Middle frontal gyrus (tissue), 1 donor: ENCODE results near the gene PRAC2.

Experiments
- DNase-seq: peaks from one replicate; pipeline ENCODE4 v3.0.0-alpha.2; 2015; ENCODE audit warnings: low spot score; ENCODE audit errors: extremely low spot score

Gene PRAC2

DNA sequence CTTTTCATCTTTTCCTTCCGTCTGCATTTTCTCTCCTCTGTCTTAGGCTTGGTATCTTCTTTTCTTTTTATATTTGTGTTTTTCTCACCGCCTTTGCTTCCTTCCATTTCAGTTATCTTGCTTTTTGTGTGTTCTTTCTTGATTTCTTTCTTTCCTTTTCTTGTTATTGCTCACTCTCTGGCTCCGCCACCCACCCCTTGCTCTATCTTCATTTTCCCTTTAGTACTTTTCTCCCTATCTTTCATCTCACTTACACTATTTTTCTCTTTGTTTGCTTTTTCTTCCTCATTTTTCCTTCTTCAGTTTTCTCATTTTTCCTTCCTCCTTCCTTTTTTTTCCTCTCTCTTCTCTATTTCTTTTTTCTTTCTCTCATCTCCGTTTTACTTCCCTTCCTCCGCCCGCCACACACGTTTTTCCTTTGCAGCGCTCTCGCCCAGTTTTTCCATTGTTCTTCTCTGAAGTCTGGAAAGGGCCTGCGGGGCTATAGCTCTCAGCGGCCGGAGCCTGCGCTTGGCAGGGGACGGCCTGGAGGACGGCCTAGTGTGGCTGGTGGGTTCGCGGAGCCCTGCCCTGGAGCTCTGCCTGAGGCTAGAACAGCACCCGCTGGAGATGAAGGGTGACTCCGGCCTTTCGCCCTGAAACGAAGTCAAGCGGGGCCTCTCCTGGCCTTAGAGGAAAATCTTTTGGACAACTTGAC, 10.8 kb downstream of the PRAC2 start:
- DNase-seq, result no peak

DNA sequence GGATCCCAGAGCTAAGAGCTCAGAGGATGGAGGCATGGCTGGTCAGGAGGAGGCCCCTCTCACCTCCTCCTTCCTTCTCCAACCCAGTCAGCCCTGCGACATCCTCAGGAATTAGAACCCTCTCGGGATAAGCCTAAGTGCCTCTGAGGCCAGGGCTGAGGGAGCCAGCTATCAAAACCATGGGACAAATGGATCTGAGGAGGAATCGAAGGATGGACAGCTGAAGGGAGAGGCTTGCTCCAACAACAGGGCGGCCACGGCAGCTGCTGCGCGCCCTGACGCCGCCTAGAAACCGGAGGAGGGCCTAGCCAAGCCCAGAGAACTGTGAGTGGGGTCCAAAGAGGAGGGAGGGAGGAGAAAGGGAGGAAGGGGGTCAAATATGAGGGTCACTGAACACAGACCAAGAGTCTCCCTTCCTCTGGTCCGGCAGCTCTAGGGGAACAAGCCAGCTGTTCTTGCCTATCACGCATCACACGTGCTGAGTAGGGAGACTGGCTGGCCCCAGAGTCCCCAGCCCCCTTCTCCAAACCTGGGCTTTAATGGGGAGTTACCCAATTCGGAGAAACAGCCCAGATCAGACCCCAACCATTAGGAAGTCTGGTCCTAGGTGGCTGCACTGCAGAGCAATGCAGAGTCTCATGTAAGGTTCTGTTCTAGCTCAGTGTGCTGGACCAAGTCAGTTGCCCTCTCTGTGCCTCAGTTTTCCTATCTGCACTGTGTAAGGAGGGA, 11.5 kb downstream of the PRAC2 start:
- DNase-seq, result no peak

DNA sequence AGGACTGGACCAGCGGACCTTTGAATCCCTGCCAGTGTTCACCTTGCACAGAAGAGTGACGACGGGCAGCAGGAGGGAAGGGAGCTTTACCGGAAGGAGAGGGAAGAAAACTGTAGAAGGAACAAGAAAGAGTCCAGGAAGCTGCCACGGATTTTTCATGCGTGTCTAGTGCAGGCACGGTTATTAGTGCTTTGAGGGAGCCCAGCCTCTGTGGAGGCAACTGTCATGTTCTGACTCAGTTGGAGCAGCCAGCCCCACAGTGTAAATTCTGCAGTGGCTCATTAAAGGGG, 12.0 kb downstream of the PRAC2 start:
- DNase-seq, result no peak

DNA sequence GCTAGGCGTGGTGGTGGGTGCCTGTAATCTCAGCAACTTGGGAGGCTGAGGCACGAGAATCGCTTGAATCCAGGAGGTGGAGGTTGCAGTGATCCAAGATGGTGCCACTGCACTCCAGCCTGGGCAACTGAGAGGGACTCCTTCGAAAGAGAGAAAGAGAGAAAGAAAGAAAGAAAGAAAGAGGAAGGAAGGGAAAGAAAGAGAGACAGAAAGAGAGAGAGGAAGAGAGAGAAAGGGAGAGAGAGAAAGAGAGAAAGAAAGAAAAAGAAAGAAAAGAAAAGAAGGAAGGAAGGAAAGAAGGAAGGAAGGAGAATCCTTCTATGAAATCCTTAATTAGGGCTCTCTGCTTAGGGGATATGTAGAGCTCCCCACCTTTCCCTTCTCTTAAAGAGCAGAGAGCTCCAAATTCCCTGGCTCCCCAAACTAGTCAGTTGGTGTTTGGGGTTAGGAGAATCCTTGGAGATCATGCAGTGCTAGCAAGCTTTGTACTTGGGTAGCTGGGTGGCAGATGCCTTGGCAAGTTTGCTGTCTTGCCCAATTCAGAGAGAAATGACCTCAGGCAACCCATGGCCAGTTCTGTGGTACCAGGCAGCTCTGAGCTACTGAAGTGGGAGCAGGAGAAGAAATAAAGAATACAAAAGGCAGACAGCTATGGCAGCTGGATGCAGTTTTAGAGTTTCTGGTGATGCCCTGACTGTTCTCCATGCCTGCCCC, 14.5 kb downstream of the PRAC2 start:
- DNase-seq, result no peak

DNA sequence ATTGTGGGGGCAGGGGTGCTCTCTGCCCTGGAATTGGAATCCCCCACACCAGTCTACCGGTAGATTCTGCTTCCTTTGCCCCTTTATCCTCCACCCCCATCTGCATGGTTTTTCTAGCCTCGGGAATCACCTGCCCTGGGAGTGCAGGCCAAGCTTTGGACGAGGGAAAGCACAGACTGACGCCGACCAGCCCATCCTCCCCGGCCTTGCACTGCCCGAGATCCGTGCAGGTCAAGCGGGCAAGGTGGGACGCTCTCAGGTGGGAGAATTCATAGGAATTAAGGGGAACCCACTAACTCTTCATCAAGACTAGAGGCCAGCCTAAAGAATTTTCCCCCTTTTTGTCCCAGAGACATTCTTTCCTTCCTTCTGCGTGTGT, 15.4 kb downstream of the PRAC2 start:
- DNase-seq, result no peak

DNA sequence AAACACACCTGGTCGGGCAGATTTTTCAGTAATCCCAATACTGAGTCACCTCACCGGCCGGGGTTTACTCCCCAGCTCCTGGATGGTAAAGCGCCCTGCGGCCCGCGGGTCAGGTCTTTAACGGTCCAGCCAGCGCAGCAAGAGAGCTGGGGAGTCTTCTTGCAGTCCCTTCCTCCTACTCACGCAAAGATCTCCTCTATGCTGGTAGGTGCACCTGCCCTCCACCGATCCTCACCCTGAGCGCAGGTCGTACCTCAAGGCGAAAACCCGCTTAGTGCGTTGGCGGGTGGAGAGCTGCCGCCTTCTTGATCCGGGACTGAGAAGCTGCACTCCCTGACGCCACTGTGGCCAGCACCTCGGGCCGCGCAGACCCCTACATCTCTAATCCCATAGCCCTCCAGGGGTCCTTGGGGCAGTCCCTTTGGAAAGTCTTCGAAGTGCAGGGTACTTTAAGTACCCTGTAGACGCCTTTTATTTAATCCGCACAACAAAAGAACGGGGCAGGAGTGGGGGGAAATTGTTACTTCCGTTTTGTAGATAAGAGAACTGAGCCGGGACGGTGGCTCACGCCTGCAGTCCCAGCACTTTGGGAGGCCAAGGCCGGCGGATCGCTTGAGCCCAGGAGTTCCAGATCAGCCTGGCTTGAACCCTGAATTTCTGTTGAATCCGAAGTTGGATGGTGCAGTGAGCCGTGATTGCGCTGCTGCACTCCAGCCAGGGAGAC, 16.0 kb downstream of the PRAC2 start:
- no peak for DNase-seq

DNA sequence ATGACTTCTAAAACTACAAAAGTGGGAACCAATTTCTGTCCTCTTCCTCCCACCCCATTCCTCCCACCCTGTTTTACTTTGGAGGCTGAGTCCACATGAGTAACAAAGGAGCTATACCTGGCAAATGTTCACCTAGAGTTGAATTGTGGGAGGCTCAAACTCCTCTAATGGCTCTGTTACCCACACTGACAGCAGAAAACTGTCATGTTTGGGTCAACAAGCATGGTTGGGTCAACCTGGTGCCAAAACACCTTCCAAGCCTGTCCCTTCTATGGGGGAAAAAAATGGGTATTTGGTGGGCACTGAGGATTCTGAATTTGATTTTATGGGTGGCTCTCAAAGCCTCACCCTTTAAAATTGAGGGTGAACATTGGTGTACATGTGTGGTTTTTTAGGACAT, 17.6 kb downstream of the PRAC2 start:
- DNase-seq, result no peak

DNA sequence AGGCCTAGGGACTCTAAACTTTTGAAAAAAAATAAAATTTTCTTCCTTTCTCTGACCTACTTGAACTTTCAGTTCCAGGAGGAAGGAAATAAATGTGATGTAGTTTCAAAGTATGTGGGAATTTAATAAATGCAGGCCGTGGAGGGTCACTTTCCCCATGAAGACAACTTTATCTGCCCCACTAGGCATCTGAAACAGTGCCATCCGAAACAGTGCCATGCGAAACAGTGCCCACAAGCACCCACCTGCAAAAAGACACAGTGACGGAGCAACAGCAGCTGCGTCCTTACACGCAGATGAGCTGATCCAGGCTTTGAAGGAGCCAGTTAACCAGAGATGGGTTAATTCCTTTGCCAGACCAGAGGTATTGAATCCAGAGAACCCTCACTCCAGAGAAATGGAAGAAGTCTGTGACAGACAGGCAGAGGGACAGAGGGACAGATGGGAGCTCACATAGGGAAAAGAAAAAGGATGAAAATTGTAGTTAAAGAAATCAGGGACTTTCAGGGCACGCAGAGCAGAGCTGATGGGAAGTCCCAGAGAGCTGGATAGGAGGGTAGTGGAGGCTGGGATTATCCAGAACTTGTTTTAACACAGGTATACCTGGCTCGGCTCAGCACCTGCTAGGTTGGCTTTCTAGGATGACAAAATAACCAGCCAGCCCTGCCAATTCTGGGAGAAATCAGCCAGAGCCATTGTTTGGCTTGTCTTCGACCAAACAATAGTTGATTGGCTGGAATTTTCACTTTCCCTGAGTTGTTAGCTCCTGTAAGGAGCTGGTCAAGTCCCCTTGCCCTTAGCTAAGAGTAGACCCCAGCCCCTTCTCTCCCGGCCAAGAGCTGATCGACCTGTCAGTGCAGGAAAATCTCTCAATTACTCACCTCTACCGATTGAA, 22.6 kb downstream of the PRAC2 start:
- DNase-seq, result no peak

DNA sequence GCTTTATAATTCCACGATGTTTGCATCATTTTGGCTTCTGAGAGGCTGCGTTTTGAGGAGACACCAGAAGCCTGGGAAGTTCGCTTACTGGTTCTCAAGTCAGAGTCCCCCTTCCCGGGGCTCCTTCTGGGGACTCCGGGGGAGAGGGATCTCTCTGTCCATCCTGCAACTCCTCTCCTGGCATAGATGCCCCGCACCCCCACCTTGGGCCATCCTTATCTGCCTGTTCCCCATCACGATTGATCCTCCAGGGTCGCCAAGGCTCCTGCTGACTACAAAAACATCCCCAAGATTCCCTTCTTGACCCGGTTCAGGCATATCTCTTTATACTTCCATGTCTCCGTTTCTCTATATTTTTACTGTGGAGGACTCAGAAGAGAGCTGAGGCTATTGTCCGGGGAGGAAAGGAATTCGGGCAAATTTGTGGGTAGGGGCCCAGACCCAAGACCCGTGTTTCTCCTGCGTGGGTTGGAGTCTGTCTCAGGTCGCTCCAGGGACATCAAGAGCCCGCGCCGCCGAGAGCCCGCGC, 24.0 kb downstream of the PRAC2 start:
- DNase-seq, result no peak

DNA sequence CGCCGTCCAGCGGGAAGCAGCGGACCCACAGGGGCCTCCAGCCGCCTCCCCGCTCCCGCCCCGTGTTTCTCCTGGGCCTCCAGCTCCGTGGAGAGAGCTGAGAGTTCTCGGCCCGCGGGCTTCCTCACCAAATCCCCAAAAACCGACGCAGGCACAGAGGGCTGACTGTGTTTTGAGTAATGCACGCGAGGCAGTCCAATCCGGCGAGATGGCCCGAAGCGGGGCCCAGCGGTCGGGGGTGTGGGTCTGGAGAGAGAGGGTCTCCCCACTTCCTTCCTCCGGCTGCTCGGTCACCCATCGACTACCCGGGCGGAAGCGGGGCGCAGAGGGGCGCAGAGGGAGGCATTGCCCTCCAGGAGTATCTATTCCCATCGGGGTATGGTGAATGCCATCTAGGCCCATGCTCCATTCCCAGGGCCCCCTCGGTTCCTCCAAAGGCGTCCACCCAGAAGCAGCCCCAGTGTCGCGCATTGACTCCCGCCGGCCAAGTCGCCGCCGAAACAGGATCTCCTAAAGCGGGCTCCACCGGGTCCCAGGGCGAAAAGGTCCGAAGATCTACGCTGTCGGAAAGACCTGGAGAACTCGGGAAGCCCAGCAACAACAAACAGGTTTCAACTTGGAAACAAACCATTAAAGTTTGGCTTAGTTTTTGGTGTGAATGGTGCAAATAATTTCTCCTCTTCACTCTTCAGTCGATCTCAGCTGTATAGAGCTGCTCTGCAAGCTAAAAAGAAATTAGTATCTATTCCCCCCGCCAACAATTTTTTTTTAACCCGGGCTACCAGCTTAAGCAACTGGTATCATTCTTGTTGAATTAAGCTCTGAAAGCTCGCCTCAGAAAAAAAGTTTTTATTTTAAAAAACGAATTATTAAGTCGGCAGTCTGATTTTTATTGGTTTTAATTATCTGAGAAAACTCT, 24.7 kb downstream of the PRAC2 start:
- DNase-seq, result no peak

DNA sequence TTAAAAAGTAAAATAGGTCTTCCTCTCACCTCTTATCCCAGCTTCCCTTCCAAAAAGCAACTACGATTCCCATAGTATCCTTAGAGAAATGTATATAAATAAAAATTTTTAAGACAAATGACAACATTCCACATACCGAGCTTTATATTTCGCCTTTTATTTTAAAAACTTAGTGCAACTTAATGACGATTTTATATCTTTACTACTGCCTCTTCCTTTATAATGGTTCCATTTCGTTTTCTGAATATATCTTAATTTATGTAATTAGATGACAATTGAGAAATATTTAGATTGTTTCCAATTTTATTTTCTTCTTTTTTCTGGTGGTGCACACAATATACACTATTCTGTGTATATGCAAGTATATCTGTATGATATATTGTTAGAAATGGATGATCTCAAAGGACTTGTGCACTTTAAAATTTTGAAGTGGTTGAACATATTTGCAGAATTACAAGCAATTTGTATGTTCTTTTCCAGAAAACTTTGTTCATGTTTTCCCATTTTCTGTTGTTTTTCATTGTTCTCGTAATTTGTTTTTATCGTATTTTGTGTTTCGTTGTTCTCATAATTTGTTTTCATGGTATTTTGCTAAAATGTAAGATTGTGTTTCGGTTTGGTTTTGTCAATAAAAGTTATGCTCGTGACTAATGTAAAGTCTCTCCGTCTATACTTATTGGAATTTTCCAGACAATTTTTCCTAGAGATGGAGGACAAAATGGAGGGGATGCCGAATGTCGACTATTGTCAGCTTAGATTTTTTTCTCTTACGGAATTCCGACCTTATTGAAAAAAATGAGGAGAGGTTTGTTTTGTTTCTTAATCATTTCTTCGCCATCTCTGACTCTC, 26.0 kb downstream of the PRAC2 start:
- DNase-seq, result no peak

DNA sequence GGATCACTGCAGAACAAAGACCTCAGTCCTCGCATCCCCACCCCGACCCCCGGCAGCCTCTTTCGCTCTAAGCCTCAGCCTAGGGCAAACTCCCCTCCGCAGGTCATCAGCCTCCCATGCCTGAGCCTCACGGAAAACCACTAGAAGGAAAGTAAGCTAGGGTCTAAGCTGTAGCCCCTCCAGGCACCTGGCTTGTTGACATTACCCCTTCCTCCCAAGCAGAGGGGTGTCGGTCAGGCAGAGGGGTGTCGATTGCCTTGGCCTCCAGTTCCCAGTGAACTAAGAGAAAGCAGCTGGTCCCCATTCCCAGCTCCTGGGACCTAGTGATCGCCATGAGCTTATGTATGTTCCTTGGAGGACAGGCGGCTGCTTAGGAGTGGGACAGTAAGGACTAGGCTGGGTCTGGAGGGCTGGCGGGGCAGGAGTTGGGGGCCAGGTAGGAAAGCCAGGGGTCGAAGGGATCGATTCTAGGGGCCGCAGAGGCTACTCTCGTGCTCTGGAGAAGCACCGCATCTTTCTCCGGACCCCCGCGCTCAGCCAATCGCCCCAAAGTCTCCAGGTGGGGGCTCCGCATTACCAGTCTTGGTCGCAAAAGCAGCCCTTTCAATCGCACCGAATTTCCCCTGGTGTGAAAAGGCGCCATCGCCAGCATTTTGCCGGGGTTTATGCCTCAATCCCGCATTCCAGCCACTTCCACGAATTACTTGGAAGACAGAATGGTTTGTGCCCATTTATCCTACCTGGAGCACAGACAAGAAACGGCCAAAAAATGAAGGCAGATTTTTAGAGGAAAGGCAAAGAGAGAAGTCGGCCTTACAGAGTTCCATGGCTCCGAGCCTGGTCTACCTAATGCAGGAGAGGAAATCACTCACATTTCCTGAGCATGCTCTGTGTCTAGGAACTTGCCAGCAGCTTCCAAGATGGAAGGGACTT, 26.9 kb downstream of the PRAC2 start:
- no peak for DNase-seq

DNA sequence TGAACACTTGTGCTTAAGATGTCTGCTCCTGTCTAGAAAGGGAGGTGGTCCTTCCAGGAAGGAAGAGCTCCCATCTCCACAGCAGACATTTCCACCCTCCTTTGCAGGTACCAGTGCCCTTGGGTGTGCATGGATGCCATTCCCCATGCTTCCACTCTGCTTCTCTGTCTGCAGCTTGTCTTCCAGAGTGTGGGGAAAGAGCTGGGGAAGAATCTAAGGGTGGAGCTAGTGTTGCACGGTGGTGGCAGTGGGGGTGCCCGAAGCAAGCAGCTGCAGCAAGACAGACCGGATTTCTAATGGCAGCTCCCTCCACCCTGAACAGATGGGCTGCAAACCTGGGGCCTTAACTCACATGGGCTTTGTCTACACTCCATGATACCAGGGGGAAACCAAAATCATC, 28.2 kb downstream of the PRAC2 start:
- no peak for DNase-seq

DNA sequence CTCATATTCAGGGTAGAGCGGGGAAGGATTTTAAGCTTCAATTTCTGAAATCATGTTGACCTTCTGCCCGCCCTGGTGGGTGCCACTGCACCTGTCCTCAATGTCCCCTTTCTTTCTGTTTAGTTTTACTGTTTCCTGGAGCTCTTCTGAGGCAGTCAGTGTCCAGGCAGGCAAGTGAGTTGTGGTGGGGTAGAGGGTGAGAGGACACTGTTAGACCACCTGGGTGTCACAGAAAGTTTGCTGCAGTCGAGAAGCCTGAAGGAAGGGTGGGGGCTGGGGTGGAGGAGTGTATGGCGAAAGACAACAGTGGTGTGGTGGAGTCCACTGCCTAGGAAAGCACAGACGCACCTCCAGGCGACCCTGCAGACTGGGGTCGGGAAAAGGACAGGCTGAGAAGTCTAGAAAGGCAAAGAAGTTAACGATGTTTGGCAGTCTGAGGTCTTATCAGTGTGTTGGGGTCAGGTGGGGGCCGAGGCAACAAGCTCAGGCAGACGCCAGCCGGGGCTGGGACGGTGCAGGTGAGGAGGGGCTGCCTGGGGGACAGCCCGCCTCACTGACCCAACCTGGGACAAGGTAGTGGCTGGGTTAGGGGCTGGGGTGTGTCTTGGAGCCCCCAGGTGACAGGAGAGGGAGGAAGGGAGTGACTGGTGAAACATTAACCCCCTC, 28.9 kb downstream of the PRAC2 start:
- no peak for DNase-seq

DNA sequence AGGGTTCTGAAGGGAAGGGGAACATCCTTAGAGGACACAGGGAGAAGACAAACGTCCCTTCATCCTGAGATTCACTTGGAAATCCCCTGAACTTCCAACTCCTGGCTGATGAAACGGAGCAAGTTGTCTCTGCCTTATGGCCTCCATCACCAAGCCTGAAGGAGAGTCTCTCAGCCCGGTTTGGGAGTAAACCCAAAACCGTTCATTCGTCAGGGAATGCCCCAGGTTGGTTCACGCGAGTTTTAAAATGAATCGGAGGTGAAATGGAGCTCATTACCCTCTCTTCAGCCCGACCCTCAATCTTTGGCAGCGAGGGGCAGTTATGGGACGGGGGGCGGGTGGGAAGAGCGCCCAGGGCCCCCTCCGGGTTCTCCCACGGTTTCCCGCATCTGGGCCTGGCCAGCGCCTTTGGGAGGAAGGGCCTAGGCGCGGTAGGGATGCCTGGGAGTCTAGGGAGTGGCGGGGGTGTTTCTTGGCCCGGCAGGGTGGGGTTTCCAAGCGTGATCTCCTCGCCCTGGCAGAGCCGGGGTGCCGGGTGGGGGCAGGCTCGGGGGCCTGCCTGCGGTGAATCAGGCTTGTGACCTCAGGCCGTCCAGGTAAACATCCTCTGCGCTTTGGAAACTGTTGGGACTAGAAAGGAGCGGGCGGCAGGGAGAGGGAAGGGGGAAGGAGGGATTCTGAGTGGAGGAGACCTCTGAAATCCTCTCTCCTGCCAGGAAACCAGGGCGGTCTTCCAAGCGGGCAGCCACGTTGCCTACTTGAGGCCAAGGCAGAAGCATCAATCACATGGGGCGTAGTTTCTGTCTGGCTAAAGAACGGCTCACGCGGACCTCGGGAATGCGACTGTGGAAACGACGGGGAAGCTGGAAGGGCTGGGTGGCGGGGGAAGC, 29.7 kb downstream of the PRAC2 start:
- no peak for DNase-seq

DNA sequence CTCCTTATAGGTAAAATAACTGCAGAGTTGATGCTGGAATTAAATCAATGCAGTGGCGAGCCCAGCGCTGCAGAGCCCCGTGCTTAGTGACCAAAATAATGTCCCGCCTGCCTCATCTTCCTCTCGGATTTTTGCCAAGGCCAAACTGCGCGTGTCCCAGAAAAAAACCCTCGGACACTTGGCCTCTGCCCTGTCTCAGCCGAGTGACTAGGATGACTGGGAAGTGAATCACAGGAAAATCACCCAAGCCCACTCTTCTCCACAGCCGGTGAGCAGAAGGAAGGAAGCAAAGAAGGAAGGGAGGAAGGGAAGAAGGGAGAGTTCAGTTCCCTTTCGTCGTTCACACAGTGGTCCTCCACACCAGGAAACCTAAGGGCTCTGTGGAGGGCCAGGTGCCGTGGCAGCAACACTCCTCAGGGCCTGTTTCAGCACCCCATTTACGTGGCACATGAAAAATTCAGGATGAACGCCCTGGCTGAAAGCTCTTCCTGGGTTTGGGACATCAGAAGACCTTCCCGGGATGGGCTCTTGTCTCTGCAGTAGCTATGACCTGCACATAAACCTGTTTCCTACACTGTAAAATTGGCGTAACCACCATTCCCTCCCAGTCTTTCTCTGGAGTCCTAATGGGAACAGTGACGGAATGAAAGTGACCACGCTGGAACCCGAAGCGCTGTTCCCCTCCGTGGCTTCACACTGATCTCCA, 31.0 kb downstream of the PRAC2 start:
- DNase-seq, result no peak
